SU-DHL-6 (cell line): Measurements from ENCODE around the gene DOC2A.

Source experiments
- CTCF ChIP-seq: fragments of 200-600 bp; sonication (generic); IDR thresholded peaks from one replicate; pipeline ENCODE4 v1.5.1; 2017; ENCODE audit warnings: antibody characterized with exemption, mild to moderate bottlenecking, low read length, moderate library complexity; ENCODE audit not compliant: insufficient read depth, poor library complexity, severe bottlenecking
- EZH2phosphoT487 ChIP-seq: fragments of 200-600 bp; sonication (generic), shearing (Covaris generic); conservative IDR thresholded peaks from 2 replicates; pipeline ENCODE4 v1.6.1; 2018; ENCODE audit warnings: mild to moderate bottlenecking, antibody characterized with exemption, low read length, moderate library complexity, mixed read lengths

GRCh38 chr16:29958756-29959155 is 52.1 kb downstream of the DOC2A start:
- no peak for TF ChIP-seq CTCF
- no peak for TF ChIP-seq EZH2phosphoT487
